Osteocyte (in vitro differentiated cells): ENCODE data around the gene POLR2B. TPM values are rescaled to one million over a fixed set of nuclear protein-coding genes. Genes with fewer than 3 reads are reported as not detected.

Experiments
- DNase-seq: peaks from one replicate; pipeline ENCODE4 v3.0.0; 2021; ENCODE audit warnings: mixed read lengths; ENCODE audit not compliant: unreplicated experiment; ENCODE audit errors: extremely low spot score
- H3K27ac Mint-ChIP-seq: one replicate; pipeline ENCODE4 v1.8.0; 2021; ENCODE audit warnings: mild to moderate bottlenecking, mixed read lengths; ENCODE audit not compliant: unreplicated experiment
- H3K27me3 Mint-ChIP-seq: one replicate; pipeline ENCODE4 v1.8.0; 2021; ENCODE audit warnings: mixed read lengths; ENCODE audit not compliant: unreplicated experiment
- H3K36me3 Mint-ChIP-seq: one replicate; pipeline ENCODE4 v1.8.0; 2021; ENCODE audit warnings: mixed read lengths; ENCODE audit not compliant: unreplicated experiment
- H3K4me1 Mint-ChIP-seq: one replicate; pipeline ENCODE4 v1.8.0; 2021; ENCODE audit warnings: mixed read lengths; ENCODE audit not compliant: unreplicated experiment
- H3K4me3 Mint-ChIP-seq: one replicate; pipeline ENCODE4 v1.8.0; 2021; ENCODE audit warnings: mild to moderate bottlenecking, moderate library complexity, mixed read lengths; ENCODE audit not compliant: unreplicated experiment
- H3K9me3 Mint-ChIP-seq: one replicate; pipeline ENCODE4 v1.8.0; 2021; ENCODE audit warnings: mixed read lengths; ENCODE audit not compliant: unreplicated experiment
- total RNA-seq: library from RNA; stranded (reverse); gene quantifications from 2 replicates; pipeline ENCODE4 v1.2.1, GENCODE V29; 2021
- TF ChIP-seq, protein P1 (sequence below): fragments of 200-600 bp; sonication (generic); IDR thresholded peaks from 2 replicates; pipeline ENCODE4 v1.5.0; 2021; ENCODE audit warnings: antibody characterized with exemption, mild to moderate bottlenecking, moderate library complexity

The POLR2B gene
- total RNA-seq, 1 donor from 2014 or later: 74.2 TPM

DNA sequence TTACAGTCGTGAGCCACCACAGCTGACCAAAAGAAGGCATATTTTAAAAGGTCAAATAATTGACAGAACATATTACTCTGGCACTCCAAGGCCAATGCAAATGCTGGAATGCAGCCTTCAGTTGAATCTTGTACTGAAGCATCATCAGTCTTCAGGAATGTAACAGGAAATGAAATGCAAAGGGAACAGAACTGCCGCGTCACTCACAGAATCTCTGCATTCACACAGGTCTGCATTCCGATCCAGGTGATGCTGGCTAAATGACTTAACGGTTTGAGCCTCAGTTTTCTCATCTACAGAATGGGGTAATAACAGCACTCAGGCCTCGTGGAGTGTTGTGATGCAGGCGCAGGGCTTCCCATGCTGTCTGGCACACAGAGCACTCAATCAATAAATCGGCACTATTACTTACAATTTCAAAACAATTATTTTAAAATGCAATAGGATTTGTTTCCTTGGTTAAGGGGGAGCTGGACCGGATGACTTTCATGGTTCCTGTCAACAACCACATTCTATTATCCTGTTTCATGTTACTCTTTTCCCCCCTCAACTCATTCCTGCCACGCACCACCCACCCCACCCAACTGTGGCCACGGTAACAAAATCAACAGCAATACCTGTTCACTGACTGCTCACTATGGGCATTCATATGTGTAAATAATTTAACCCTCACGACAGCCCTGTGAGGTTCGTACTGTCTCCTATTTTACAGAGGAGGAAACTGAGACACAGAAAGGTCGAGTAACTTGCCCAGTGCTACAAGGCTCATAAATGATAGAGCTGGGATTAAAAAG lies 99.1 kb downstream of the POLR2B start:
- DNase-seq: no peak
- Mint-ChIP-seq H3K4me3 (no peak overlapping the region), H3K27ac (peak overlapping the region; percentile 92), H3K36me3 (peaks cover 53% of the 10 kb centered on the region), H3K4me1 (peaks cover 96% of the 10 kb centered on the region), H3K27me3 (no peaks in the 10 kb centered on the region), H3K9me3 (no peaks in the 10 kb centered on the region)
- TF ChIP-seq, protein P1, sequence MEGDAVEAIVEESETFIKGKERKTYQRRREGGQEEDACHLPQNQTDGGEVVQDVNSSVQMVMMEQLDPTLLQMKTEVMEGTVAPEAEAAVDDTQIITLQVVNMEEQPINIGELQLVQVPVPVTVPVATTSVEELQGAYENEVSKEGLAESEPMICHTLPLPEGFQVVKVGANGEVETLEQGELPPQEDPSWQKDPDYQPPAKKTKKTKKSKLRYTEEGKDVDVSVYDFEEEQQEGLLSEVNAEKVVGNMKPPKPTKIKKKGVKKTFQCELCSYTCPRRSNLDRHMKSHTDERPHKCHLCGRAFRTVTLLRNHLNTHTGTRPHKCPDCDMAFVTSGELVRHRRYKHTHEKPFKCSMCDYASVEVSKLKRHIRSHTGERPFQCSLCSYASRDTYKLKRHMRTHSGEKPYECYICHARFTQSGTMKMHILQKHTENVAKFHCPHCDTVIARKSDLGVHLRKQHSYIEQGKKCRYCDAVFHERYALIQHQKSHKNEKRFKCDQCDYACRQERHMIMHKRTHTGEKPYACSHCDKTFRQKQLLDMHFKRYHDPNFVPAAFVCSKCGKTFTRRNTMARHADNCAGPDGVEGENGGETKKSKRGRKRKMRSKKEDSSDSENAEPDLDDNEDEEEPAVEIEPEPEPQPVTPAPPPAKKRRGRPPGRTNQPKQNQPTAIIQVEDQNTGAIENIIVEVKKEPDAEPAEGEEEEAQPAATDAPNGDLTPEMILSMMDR: no peak

DNA sequence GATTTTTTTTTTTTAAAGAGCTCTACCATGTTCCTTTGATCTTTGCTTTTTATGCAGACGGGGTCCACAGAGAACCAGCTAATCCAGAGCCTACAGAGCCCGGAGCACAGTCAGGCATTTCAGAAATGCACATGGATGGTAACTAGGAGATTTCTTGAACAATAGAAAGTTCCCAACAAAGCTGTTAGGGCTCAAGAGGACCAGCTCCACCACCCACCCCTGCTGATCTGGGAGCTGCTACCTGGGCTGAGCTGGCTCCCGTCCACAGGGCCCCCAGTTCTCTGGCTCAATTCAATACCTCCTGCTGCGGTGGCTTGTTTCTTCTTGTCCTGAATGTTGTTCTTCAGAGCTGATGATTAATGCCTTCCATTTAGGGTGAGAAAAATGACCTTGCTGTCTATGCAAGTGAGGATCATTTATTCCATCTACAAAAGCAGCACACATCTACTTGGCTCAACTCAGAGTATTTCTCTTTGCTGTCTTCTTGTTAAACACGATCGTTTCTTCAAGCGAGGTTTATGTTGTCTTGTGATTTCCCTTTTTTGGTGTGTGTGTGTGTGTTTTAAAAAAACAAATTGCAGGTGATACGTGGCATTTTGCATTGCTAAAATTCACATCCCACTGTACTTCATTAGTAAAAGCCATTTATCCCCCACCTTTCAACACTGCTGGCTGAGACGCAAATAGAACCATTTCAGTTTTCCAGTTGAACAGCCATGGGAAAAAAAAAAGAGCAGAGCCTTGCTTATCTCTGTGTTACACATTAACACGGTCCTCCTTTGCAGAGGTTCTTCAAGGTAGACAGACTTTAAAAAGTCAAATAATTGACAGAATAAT lies 100.2 kb downstream of the POLR2B start:
- no peaks in the 10 kb centered on the region for H3K9me3 Mint-ChIP-seq
- peak overlapping the region; percentile 92 for H3K27ac Mint-ChIP-seq
- no peak for DNase-seq
- peaks cover 97% of the 10 kb centered on the region for H3K4me1 Mint-ChIP-seq
- TF ChIP-seq, protein P1: no peak
- peak overlapping the region; percentile 41 for H3K4me3 Mint-ChIP-seq
- H3K27me3 Mint-ChIP-seq: no peaks in the 10 kb centered on the region
- peaks cover 46% of the 10 kb centered on the region for H3K36me3 Mint-ChIP-seq

Other genes with a start within 250 kb of the POLR2B start
- not detected in 2 replicates for gene SPINK2, start 157.2 kb upstream of the POLR2B start, total RNA-seq
- gene REST, start 71.0 kb upstream of the POLR2B start, total RNA-seq: 55.5 and 61.1 TPM in 2 replicates
- gene NOA1, start 1.3 kb upstream of the POLR2B start, total RNA-seq: 20.7 and 21.6 TPM in 2 replicates
- gene IGFBP7, start 131.5 kb downstream of the POLR2B start, total RNA-seq: 3,484 and 3,576 TPM in 2 replicates